ENCODE results near the gene CYP24A1. TPM values are rescaled to one million over a fixed set of nuclear protein-coding genes. Genes with fewer than 3 reads are reported as not detected.

Gene CYP24A1
- polyA plus RNA-seq, 2 donors: 0.39 to 1.6 TPM

DNA sequence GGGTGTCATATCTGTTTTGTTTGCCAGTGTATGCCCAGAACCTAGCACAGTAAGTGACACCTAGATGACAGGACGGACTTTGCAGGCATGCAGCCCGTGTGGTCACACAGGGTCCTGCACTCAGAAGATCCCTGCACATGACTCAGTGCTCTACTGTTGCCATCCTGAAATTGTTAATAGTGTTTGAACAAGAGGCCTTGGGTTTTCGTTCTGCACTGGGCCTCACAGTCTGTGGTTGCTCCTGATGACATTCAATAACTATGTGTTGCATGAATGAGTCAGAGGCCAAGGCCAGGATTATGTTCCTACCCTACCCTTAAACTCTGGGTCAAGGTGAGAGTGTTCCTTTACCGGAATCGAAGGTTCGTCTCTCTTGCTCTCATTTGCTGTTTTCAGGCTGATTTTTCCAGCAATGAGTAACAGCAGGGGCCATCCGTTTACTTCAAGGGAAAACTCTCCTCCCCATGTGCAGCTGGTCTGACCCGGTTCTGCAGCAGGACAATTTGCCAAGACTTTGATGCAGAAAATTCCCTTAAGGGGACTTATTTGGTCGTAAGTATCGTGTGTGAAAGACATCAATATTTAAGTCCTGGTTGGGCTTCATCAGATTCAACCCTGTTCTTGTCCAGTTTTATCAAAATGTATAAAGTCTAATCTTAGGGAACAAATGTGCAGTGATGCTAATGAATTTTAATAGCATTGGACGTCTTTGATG is 21.1 kb upstream of the CYP24A1 start:
- no peaks in the 10 kb centered on the region for H3K9me3 ChIP-seq (ENCODE audit: control insufficient read depth in 2 of 2, insufficient read depth in 1 of 2, low read depth in 1 of 2, low read length in 1 of 2)
- H3K27me3 ChIP-seq (ENCODE audit: control insufficient read depth in 1 of 2, insufficient read depth in 2 of 2, low read length in 2 of 2): no peaks in the 10 kb centered on the region
- 42 to 55% methylated on average over 11 of the region's 11 CpGs for WGBS, 2 donors
- H3K36me3 ChIP-seq (ENCODE audit: control insufficient read depth in 2 of 2, insufficient read depth in 2 of 2, low read length in 1 of 2): no peaks in the 10 kb centered on the region
- peak overlapping the region in 1 of 2 donors; percentile 30 for H3K27ac ChIP-seq (ENCODE audit: low read depth in 2 of 2, low read length in 1 of 2)
- peaks cover 3% of the 10 kb centered on the region in 2 donors for H3K4me1 ChIP-seq (ENCODE audit: control insufficient read depth in 2 of 2, insufficient read depth in 2 of 2, low read length in 1 of 2)
- H3K4me3 ChIP-seq (ENCODE audit: low read depth in 1 of 2, low read length in 2 of 2): no peak overlapping the region

GRCh38 chr20:54193817-54194216 is 20.0 kb upstream of the CYP24A1 start:
- Histone ChIP-seq H3K4me1 (ENCODE audit: control insufficient read depth in 2 of 2, insufficient read depth in 2 of 2, low read length in 1 of 2) (peaks cover 3% of the 10 kb centered on the region in 2 donors), H3K27me3 (ENCODE audit: control insufficient read depth in 1 of 2, insufficient read depth in 2 of 2, low read length in 2 of 2) (no peaks in the 10 kb centered on the region), H3K4me3 (ENCODE audit: low read depth in 1 of 2, low read length in 2 of 2) (no peak overlapping the region), H3K9me3 (ENCODE audit: control insufficient read depth in 2 of 2, insufficient read depth in 1 of 2, low read depth in 1 of 2, low read length in 1 of 2) (no peaks in the 10 kb centered on the region), H3K36me3 (ENCODE audit: control insufficient read depth in 2 of 2, insufficient read depth in 2 of 2, low read length in 1 of 2) (no peaks in the 10 kb centered on the region), H3K27ac (ENCODE audit: low read depth in 2 of 2, low read length in 1 of 2) (no peak overlapping the region)
- 70 to 75% methylated on average over 5 of the region's 5 CpGs for WGBS, 2 donors

- no peaks in the 10 kb centered on the region for H3K36me3 ChIP-seq (ENCODE audit: control insufficient read depth in 2 of 2, insufficient read depth in 2 of 2, low read length in 1 of 2)
- H3K4me1 ChIP-seq (ENCODE audit: control insufficient read depth in 2 of 2, insufficient read depth in 2 of 2, low read length in 1 of 2): peaks cover 0 to 6% of the 10 kb centered on the region in 2 donors
- H3K27me3 ChIP-seq (ENCODE audit: control insufficient read depth in 1 of 2, insufficient read depth in 2 of 2, low read length in 2 of 2): no peaks in the 10 kb centered on the region
- H3K27ac ChIP-seq (ENCODE audit: low read depth in 2 of 2, low read length in 1 of 2): peak overlapping the region in 1 of 2 donors; percentile 28
- H3K4me3 ChIP-seq (ENCODE audit: low read depth in 1 of 2, low read length in 2 of 2): no peak overlapping the region
- H3K9me3 ChIP-seq (ENCODE audit: control insufficient read depth in 2 of 2, insufficient read depth in 1 of 2, low read depth in 1 of 2, low read length in 1 of 2): no peaks in the 10 kb centered on the region
- whole genome bisulfite sequencing, 2 donors: 48 to 78% methylated on average over 2 of the region's 2 CpGs
These were observed 16.4 kb upstream of the CYP24A1 start for GRCh38 chr20:54190217-54190616.

GRCh38 chr20:54189630-54190029 is 15.8 kb upstream of the CYP24A1 start:
- H3K36me3 ChIP-seq (ENCODE audit: control insufficient read depth in 2 of 2, insufficient read depth in 2 of 2, low read length in 1 of 2): no peaks in the 10 kb centered on the region
- H3K27ac ChIP-seq (ENCODE audit: low read depth in 2 of 2, low read length in 1 of 2): no peak overlapping the region
- H3K9me3 ChIP-seq (ENCODE audit: control insufficient read depth in 2 of 2, insufficient read depth in 1 of 2, low read depth in 1 of 2, low read length in 1 of 2): no peaks in the 10 kb centered on the region
- H3K4me3 ChIP-seq (ENCODE audit: low read depth in 1 of 2, low read length in 2 of 2): no peak overlapping the region
- 33 to 38% methylated on average over 2 of the region's 2 CpGs for WGBS, 2 donors
- no peaks in the 10 kb centered on the region for H3K27me3 ChIP-seq (ENCODE audit: control insufficient read depth in 1 of 2, insufficient read depth in 2 of 2, low read length in 2 of 2)
- H3K4me1 ChIP-seq (ENCODE audit: control insufficient read depth in 2 of 2, insufficient read depth in 2 of 2, low read length in 1 of 2): peaks cover 0 to 8% of the 10 kb centered on the region in 2 donors

- no peaks in the 10 kb centered on the region for H3K36me3 ChIP-seq (ENCODE audit: control insufficient read depth in 2 of 2, insufficient read depth in 2 of 2, low read length in 1 of 2)
- no peak overlapping the region for H3K27ac ChIP-seq (ENCODE audit: low read depth in 2 of 2, low read length in 1 of 2)
- H3K4me3 ChIP-seq (ENCODE audit: low read depth in 1 of 2, low read length in 2 of 2): no peak overlapping the region
- no peaks in the 10 kb centered on the region for H3K27me3 ChIP-seq (ENCODE audit: control insufficient read depth in 1 of 2, insufficient read depth in 2 of 2, low read length in 2 of 2)
- H3K9me3 ChIP-seq (ENCODE audit: control insufficient read depth in 2 of 2, insufficient read depth in 1 of 2, low read depth in 1 of 2, low read length in 1 of 2): no peaks in the 10 kb centered on the region
- 82 to 83% methylated on average over 11 of the region's 11 CpGs for WGBS, 2 donors
- peaks cover 0 to 7% of the 10 kb centered on the region in 2 donors for H3K4me1 ChIP-seq (ENCODE audit: control insufficient read depth in 2 of 2, insufficient read depth in 2 of 2, low read length in 1 of 2)
These were observed 14.5 kb upstream of the CYP24A1 start for GRCh38 chr20:54188132-54188849.

GRCh38 chr20:54184904-54185626 is 11.3 kb upstream of the CYP24A1 start:
- Histone ChIP-seq H3K4me1 (ENCODE audit: control insufficient read depth in 2 of 2, insufficient read depth in 2 of 2, low read length in 1 of 2) (peaks cover 0 to 7% of the 10 kb centered on the region in 2 donors), H3K27me3 (ENCODE audit: control insufficient read depth in 1 of 2, insufficient read depth in 2 of 2, low read length in 2 of 2) (no peaks in the 10 kb centered on the region), H3K4me3 (ENCODE audit: low read depth in 1 of 2, low read length in 2 of 2) (no peak overlapping the region), H3K27ac (ENCODE audit: low read depth in 2 of 2, low read length in 1 of 2) (peak overlapping the region; percentile 44 to 76), H3K36me3 (ENCODE audit: control insufficient read depth in 2 of 2, insufficient read depth in 2 of 2, low read length in 1 of 2) (no peaks in the 10 kb centered on the region), H3K9me3 (ENCODE audit: control insufficient read depth in 2 of 2, insufficient read depth in 1 of 2, low read depth in 1 of 2, low read length in 1 of 2) (no peaks in the 10 kb centered on the region)
- WGBS, 2 donors: 50 to 57% methylated on average over 10 of the region's 10 CpGs

- Histone ChIP-seq H3K4me1 (ENCODE audit: control insufficient read depth in 2 of 2, insufficient read depth in 2 of 2, low read length in 1 of 2) (peaks cover 0 to 7% of the 10 kb centered on the region in 2 donors), H3K27ac (ENCODE audit: low read depth in 2 of 2, low read length in 1 of 2) (no peak overlapping the region), H3K4me3 (ENCODE audit: low read depth in 1 of 2, low read length in 2 of 2) (no peak overlapping the region), H3K9me3 (ENCODE audit: control insufficient read depth in 2 of 2, insufficient read depth in 1 of 2, low read depth in 1 of 2, low read length in 1 of 2) (no peaks in the 10 kb centered on the region), H3K36me3 (ENCODE audit: control insufficient read depth in 2 of 2, insufficient read depth in 2 of 2, low read length in 1 of 2) (no peaks in the 10 kb centered on the region), H3K27me3 (ENCODE audit: control insufficient read depth in 1 of 2, insufficient read depth in 2 of 2, low read length in 2 of 2) (no peaks in the 10 kb centered on the region)
- 47 to 50% methylated on average over 3 of the region's 3 CpGs for WGBS, 2 donors
These were observed 10.3 kb upstream of the CYP24A1 start for GRCh38 chr20:54184071-54184470.

DNA sequence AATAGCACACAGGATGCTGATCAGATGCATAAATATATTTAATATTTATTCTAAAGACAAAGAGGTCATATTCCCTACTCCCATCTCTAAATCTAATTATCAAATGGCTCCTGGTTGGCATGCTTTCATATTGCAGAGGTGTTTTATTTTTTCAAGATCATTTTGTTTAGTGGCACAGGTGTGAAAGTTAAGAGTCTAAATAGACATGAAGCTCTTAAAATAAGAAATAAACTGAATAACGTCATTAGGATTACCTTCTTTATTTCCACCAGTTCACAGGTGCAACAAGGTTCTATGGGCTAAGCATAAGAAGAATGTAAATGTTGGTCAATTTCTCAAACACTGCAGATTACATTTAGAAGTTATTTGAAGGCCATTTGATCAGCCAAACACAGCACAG is 7.1 kb upstream of the CYP24A1 start:
- Histone ChIP-seq H3K4me1 (ENCODE audit: control insufficient read depth in 2 of 2, insufficient read depth in 2 of 2, low read length in 1 of 2) (peaks cover 0 to 4% of the 10 kb centered on the region in 2 donors), H3K27me3 (ENCODE audit: control insufficient read depth in 1 of 2, insufficient read depth in 2 of 2, low read length in 2 of 2) (no peaks in the 10 kb centered on the region), H3K36me3 (ENCODE audit: control insufficient read depth in 2 of 2, insufficient read depth in 2 of 2, low read length in 1 of 2) (no peaks in the 10 kb centered on the region), H3K27ac (ENCODE audit: low read depth in 2 of 2, low read length in 1 of 2) (no peak overlapping the region), H3K9me3 (ENCODE audit: control insufficient read depth in 2 of 2, insufficient read depth in 1 of 2, low read depth in 1 of 2, low read length in 1 of 2) (no peaks in the 10 kb centered on the region), H3K4me3 (ENCODE audit: low read depth in 1 of 2, low read length in 2 of 2) (no peak overlapping the region)
- 73 to 83% methylated on average over 1 of the region's 1 CpG for WGBS, 2 donors

- Histone ChIP-seq H3K9me3 (ENCODE audit: control insufficient read depth in 2 of 2, insufficient read depth in 1 of 2, low read depth in 1 of 2, low read length in 1 of 2) (no peaks in the 10 kb centered on the region), H3K4me1 (ENCODE audit: control insufficient read depth in 2 of 2, insufficient read depth in 2 of 2, low read length in 1 of 2) (peaks cover 0 to 2% of the 10 kb centered on the region in 2 donors), H3K27me3 (ENCODE audit: control insufficient read depth in 1 of 2, insufficient read depth in 2 of 2, low read length in 2 of 2) (no peaks in the 10 kb centered on the region), H3K4me3 (ENCODE audit: low read depth in 1 of 2, low read length in 2 of 2) (no peak overlapping the region), H3K36me3 (ENCODE audit: control insufficient read depth in 2 of 2, insufficient read depth in 2 of 2, low read length in 1 of 2) (no peaks in the 10 kb centered on the region), H3K27ac (ENCODE audit: low read depth in 2 of 2, low read length in 1 of 2) (no peak overlapping the region)
- 32 to 50% methylated on average over 2 of the region's 2 CpGs for WGBS, 2 donors
These were observed 6.2 kb upstream of the CYP24A1 start for GRCh38 chr20:54179946-54180345.
